Body of pancreas (tissue), 4 donors: ENCODE results near the gene COL23A1. TPM values are rescaled to one million over a fixed set of nuclear protein-coding genes. Genes with fewer than 3 reads are reported as not detected.
A peak's percentile ranks its signal among the peaks of the same experiment; 100 is the strongest.
"Not testable (repeated sequence)": the region's sequence is repeated elsewhere in the genome, so short reads cannot be mapped to it uniquely, and the experiment has no call there.

Source experiments
- ATAC-seq: fragments of 150-250 bp; one replicate; pipeline ENCODE4 v1.9.1; 2016
- DNase-seq, 4 donors: peaks; one replicate each; pipeline ENCODE4 v3.0.0-alpha.2; 2019
- H3K27ac ChIP-seq, 4 donors: fragments of 200-600 bp; sonication (generic); 1 replicate in 3 of 4; 2 replicates in 1 of 4; pipeline versions ENCODE4 v1.5.1 to v1.6.1; 2016 to 2019; ENCODE audit warnings: mild to moderate bottlenecking in 1 of 4, mixed read lengths in 1 of 4, moderate library complexity in 1 of 4
- H3K27me3 ChIP-seq, 2 donors: fragments of 200-600 bp; sonication (generic); one replicate each; pipeline ENCODE4 v1.6.0; 2016; ENCODE audit warnings: mild to moderate bottlenecking in 1 of 2
- H3K36me3 ChIP-seq, 2 donors: fragments of 200-600 bp; sonication (generic); replicated peaks in 1 of 2; 2 replicates each; pipeline ENCODE4 v1.5.1; 2016; ENCODE audit warnings: low read depth in 2 of 2; ENCODE audit not compliant: insufficient read depth in 1 of 2
- H3K4me1 ChIP-seq: fragments of 200-600 bp; sonication (generic); one replicate; pipeline ENCODE4 v1.6.0; 2016
- H3K4me3 ChIP-seq, 2 donors: fragments of 200-600 bp; sonication (generic); 1 replicate in 1 of 2; 2 replicates in 1 of 2; pipeline ENCODE4 v1.5.1; 2016 to 2019
- H3K9me3 ChIP-seq, 3 donors: fragments of 200-600 bp; sonication (generic); 1 replicate in 2 of 3; 2 replicates in 1 of 3; pipeline ENCODE4 v1.5.1; 2016
- POLR2A ChIP-seq, 3 donors: fragments of 450-650 bp; IDR thresholded peaks; one replicate each; pipeline ENCODE4 v1.6.1; 2016; ENCODE audit warnings: antibody characterized with exemption in 3 of 3, mild to moderate bottlenecking in 2 of 3
- WGBS, 2 donors: methylation state at CpG; one replicate each; pipeline ENCODE4 v1.1.5; 2017; 5-methylcytosine and 5-hydroxymethylcytosine counted together
- intact Hi-C: fragments of 100-400 bp; cut with DNase I; formaldehyde crosslinking; loops from one replicate; pipeline ENCODE4 v1.15.1; 2023
- total RNA-seq, 2 donors: library from RNA; depleted of rRNA; stranded (reverse); fragments of >200 nt; gene quantifications; one replicate each; pipeline ENCODE4 v1.1.0, GENCODE V29; 2016
- TF ChIP-seq, protein P1 (sequence below), 7 experiments: fragments of 450-650 bp in 4 of 7; fragments of 200-600 bp in 3 of 7; sonication (generic) in 3 of 7; IDR thresholded peaks; one replicate each; pipeline ENCODE4 v1.5.1; 2016 to 2019; ENCODE audit warnings: antibody characterized with exemption in 7 of 7

COL23A1 gene
- total RNA-seq, 2 donors from 2014 or later = not detected

DNA sequence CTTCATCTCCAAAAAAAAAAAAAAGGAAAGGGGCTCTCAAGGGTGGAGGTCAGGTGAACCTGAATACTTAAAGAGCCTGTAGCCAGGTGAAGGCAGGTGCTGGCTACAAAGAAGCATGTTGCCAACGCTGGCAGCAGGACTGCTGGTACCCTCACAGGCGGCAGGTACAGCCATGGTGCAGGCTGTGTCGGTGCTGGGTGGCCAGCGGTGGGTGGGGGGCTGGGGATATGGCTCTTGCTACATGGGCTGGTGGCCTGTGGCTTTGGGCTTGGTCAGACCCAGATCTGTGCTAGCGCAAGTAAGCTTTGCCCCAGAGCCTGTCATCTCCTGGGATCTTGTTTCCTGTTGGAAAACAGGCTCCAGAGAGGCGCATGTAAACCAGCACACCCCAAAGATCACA, 271.3 kb downstream of the COL23A1 start:
- H3K27ac ChIP-seq = no peak overlapping the region
- H3K27me3 ChIP-seq = no peaks in the 10 kb centered on the region
- H3K4me1 ChIP-seq = no peaks in the 10 kb centered on the region
- H3K4me3 ChIP-seq = no peak overlapping the region
- no peaks in the 10 kb centered on the region for H3K9me3 ChIP-seq
- WGBS, 2 donors = 73 to 84% methylated on average over 6 of the region's 6 CpGs
- intact Hi-C loops = no loop called here
- no peaks in the 10 kb centered on the region for H3K36me3 ChIP-seq
- TF ChIP-seq, protein P1, sequence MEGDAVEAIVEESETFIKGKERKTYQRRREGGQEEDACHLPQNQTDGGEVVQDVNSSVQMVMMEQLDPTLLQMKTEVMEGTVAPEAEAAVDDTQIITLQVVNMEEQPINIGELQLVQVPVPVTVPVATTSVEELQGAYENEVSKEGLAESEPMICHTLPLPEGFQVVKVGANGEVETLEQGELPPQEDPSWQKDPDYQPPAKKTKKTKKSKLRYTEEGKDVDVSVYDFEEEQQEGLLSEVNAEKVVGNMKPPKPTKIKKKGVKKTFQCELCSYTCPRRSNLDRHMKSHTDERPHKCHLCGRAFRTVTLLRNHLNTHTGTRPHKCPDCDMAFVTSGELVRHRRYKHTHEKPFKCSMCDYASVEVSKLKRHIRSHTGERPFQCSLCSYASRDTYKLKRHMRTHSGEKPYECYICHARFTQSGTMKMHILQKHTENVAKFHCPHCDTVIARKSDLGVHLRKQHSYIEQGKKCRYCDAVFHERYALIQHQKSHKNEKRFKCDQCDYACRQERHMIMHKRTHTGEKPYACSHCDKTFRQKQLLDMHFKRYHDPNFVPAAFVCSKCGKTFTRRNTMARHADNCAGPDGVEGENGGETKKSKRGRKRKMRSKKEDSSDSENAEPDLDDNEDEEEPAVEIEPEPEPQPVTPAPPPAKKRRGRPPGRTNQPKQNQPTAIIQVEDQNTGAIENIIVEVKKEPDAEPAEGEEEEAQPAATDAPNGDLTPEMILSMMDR (IDR thresholded peaks at IDR 0.05) = no peak
- TF ChIP-seq POLR2A (IDR thresholded peaks at IDR 0.05) = no peak
- DNase-seq = no peak
- no peak for ATAC-seq

DNA sequence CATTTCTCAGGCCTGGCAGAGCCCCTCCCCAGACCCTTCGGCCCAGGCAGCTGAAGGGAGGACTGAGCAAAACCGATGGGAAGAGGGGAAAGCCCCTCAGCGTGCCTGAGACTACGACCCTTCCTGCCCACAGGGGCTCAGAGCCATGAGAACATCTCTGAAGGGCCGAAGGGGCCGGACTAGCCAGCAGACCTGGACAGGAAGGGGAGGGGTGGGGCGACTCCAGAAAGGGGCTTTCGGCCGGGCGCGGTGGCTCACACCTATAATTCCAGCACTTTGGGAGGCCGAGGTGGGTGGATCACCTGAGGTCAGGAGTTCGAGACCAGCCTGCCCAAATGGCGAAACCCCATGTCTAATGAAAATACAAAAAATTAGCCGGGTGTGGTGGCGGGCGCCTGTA, 271.8 kb downstream of the COL23A1 start:
- TF ChIP-seq, protein P1 (IDR thresholded peaks at IDR 0.05) = no peak
- no peak for TF ChIP-seq POLR2A (IDR thresholded peaks at IDR 0.05)
- intact Hi-C loops = no loop called here
- no peaks in the 10 kb centered on the region for H3K9me3 ChIP-seq
- no peaks in the 10 kb centered on the region for H3K27me3 ChIP-seq
- no peak overlapping the region for H3K4me3 ChIP-seq
- ATAC-seq = no peak
- no peak overlapping the region for H3K27ac ChIP-seq
- H3K36me3 ChIP-seq = no peaks in the 10 kb centered on the region
- WGBS, 2 donors = 82 to 91% methylated on average over 15 to 16 of the region's 17 CpGs
- DNase-seq = no peak
- H3K4me1 ChIP-seq = no peaks in the 10 kb centered on the region

DNA sequence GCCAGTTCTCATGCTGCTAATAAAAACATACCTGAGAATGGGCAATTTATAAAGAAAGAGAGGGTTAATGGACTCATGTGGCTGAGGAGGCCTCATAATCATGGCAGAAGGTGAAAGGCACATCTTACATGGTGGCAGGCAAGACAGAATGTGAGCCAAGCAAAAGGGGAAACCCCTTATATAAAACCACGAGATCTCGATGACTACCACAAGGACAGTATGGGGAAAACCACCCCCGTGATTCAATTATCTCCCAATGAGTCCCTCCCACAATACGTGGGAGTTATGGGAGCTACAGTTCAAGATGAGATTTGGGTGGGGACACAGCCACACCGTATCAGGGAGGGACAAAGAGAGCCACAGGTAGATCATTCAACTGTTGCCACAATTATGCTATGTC, 272.5 kb downstream of the COL23A1 start:
- ATAC-seq, intact Hi-C loops: not testable (repeated sequence)

DNA sequence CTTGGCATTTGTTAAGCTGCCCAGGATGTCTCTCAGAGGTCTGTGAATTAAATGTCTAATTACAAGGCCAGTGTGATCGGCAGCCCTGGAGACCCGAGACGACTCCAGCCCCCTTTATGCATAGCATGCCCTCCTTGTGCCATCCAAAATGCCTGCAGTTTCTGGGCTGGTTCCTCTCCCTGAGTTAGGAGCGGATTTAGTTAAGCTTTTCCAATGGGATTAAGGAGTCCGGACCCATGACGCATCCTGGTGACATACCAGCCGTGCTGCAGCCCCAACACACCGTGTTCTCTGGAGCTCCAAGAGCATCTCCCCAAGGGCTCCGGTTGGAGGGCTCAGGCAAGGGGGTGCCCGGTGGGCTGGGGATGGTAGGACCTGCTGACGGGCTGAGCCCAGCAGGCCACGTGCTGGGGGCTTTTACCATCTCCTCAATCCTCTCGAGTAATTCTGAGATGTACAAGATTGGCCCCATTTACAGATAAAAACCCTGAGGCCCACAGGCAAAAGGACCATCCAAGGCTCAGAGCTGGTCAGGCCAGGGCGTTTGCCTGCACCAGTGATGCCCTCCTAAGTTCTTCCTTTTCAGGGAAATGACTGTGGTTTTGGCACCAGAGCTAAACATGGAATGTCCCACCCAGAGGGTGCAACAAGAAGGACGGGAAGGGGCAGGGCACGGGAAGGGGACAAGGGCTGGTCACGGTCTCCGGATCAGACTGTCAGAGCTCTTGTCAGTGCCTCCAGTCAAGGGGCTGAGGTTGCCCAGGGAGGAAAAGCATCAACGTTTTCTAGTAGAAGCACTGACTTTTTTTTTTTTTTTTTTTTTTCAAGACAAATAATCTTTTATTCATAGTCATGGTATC, 275.0 kb downstream of the COL23A1 start:
- Histone ChIP-seq H3K27me3 (no peaks in the 10 kb centered on the region), H3K4me1 (no peaks in the 10 kb centered on the region), H3K36me3 (no peaks in the 10 kb centered on the region), H3K4me3 (no peak overlapping the region), H3K9me3 (no peaks in the 10 kb centered on the region), H3K27ac (no peak overlapping the region)
- intact Hi-C loops = no loop called here
- TF ChIP-seq POLR2A (IDR thresholded peaks at IDR 0.05) = no peak
- TF ChIP-seq, protein P1 (IDR thresholded peaks at IDR 0.05) = no peak
- peak in 1 of 4 donors; percentile 8 for DNase-seq
- no peak for ATAC-seq
- WGBS, 2 donors = 74 to 79% methylated on average over 16 to 19 of the region's 19 CpGs

More for the DNA sequence above, 272.5 kb downstream of the COL23A1 start:
- H3K4me1 ChIP-seq, H3K36me3 ChIP-seq, H3K9me3 ChIP-seq, H3K27me3 ChIP-seq, H3K27ac ChIP-seq, H3K4me3 ChIP-seq, DNase-seq: not testable (repeated sequence)
- WGBS, 2 donors = 67 to 80% methylated on average over 5 of the region's 5 CpGs

DNA sequence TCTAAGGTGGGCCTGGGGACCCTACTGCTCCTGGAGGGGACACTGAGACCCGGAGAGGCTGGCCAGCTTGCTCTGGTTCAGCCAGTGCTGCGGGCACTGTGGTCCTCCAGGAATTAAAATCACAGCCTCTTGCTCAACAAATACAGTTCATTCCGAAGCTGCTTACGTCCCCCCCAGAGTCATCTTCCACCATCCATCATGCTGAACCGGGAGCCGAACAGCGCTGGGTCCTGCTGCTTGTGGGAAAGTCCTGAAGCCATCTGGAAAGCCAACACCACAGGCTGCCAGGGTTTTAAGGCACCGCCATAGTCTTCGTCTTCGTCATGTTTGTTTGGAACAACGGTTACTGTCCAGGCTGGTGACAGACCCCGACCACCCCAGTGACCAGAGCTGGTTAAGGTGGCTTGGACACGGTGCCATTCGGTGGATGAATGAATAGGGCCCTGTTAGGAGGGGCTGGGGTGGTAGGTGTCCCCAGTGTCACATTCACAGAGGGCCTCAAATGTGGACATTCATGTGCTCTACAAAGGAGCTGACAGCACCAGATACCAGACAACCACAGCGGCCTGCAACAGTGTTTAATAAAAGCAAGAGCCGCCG, 276.0 kb downstream of the COL23A1 start:
- intact Hi-C loops = no loop called here
- H3K4me3 ChIP-seq = no peak overlapping the region

More for the DNA sequence above, 276.0 kb downstream of the COL23A1 start:
- H3K27ac ChIP-seq = no peak overlapping the region
- H3K9me3 ChIP-seq = no peaks in the 10 kb centered on the region
- H3K36me3 ChIP-seq = no peaks in the 10 kb centered on the region
- peak in 1 of 4 donors; percentile 5 for DNase-seq
- WGBS, 2 donors = 72 to 80% methylated on average over 15 to 17 of the region's 17 CpGs
- no peak for ATAC-seq
- TF ChIP-seq POLR2A (IDR thresholded peaks at IDR 0.05) = no peak
- TF ChIP-seq, protein P1 (IDR thresholded peaks at IDR 0.05) = no peak
- H3K4me1 ChIP-seq = no peaks in the 10 kb centered on the region
- no peaks in the 10 kb centered on the region for H3K27me3 ChIP-seq
